Keratinocyte (primary cell): ENCODE data around the gene SIDT1.

ENCODE experiments used
- CTCF ChIP-seq, 3 experiments: IDR thresholded peaks in 1 of 3; conservative IDR thresholded peaks in 1 of 3; optimal IDR thresholded peaks in 1 of 3; 2 replicates in 2 of 3; 3 replicates in 1 of 3; pipeline versions ENCODE3 to v1.5.1; 2011; ENCODE audit warnings: low read length in 3 of 3, mild to moderate bottlenecking in 3 of 3, moderate library complexity in 2 of 3, control low read depth in 1 of 3, inconsistent platforms in 1 of 3; ENCODE audit not compliant: insufficient read depth in 2 of 3; ENCODE audit errors: extremely low read depth in 1 of 3
- EZH2 ChIP-seq: IDR thresholded peaks from one replicate; pipeline ENCODE4 v1.6.1; 2012; ENCODE audit warnings: inconsistent platforms, mild to moderate bottlenecking, low read length, moderate library complexity

- TF ChIP-seq CTCF (optimal IDR thresholded peaks at IDR 0.05 in 1 of 3, IDR thresholded peaks at IDR 0.05 in 1 of 3, conservative IDR thresholded peaks at IDR 0.05 in 1 of 3; ENCODE audit: extremely low read depth in 1 of 3, insufficient read depth in 2 of 3, low read length in 3 of 3) (no peak), EZH2 (no peak)
These were observed 4.8 kb downstream of the SIDT1 start for GRCh38 chr3:113537155-113537554.
